IPS DF 19.7 (cell line): ENCODE measurements around the gene SMURF1.

Experiments
- DNase-seq: peaks from one replicate; pipeline ENCODE4 v3.0.0-alpha.2; 2013; ENCODE audit warnings: low read depth, low spot score

The SMURF1 gene

GRCh38 chr7:99029466-99030435, 114.2 kb downstream of the SMURF1 start:
- DNase-seq: no peak

DNA sequence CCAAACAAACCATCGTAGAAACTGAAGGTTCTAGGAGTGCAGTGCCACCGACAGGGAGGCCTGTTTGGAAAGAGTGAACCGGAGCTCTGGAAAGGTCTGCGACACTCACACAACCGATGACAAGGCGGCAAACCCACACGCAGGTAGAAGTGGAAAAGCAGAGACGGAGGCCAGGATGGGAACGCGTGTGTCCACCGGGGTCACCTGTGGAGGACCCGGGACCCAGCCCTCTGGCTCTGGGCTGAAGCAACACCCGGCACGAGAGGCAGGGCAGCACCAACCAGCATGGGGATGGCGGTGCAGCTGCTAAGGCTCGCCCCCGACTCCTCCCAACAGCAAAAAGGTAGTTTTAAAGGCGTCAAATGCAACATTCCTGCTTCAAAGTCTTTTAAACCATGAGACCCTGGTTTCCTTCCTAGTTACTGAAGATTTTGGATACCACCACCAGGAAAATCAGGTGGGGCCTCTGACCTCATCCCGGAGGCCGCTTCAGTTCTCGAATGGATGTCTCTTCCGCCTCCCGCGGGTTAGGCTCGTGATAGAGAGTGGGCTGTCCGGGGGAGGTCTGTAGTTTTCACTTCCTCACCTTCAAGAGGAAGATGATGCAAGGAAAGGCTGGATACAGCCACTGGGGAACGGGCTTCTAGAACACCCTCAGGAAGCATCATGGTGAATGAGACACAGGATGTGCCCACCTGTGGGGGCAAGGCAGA, 115.5 kb downstream of the SMURF1 start:
- DNase-seq: no peak

GRCh38 chr7:99027841-99028240, 116.1 kb downstream of the SMURF1 start:
- DNase-seq: no peak

DNA sequence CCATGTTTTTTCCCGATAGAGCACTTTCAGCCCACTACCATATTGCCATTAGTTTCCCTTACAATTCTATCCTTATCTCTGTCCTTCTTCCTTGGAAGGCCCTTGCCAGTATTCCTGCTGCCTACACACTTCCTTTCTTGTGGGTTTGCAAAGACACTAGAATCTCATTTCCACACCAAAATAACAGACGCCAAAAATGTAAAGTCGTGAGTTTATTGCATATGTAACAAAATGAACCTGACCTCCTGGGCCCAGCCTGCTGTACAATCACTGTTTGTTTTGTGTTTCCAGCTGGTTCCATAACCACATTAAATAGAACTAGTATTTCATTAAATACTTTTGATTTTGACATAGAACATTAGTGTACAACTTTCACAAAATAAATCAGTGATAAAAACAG, 116.7 kb downstream of the SMURF1 start:
- DNase-seq: no peak

- DNase-seq: no peak
Observed at GRCh38 chr7:99024066-99024465, 119.8 kb downstream of the SMURF1 start.

DNA sequence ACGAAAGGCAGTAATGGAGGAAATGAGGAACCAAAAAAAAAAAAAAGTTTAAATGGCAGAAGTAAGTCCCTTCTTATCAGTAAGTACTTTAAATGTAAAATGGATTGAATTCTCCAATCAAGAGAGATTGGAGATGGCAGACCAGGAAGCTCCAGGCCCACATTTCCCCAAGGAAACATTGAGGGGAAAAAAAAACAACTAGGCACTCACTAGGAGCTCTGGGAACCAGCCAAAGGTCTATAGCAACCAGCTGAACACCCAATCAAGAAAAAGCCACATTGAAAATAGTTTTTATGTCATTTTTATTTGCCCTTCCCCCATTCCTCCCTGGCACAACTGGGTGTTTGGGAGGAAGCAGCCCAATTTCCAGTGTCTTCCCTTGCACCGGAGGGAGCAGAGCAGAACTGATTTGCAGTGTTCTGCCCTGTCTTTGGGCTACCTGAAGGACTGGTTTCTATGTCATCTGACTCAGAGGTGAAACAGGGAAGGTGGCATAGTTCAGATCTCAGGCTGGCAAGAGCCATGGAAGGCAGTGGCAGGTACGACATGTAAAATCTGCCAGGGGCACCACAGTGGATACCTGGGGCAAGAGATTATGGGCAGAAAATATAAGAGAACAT, 121.9 kb downstream of the SMURF1 start:
- DNase-seq: no peak

DNA sequence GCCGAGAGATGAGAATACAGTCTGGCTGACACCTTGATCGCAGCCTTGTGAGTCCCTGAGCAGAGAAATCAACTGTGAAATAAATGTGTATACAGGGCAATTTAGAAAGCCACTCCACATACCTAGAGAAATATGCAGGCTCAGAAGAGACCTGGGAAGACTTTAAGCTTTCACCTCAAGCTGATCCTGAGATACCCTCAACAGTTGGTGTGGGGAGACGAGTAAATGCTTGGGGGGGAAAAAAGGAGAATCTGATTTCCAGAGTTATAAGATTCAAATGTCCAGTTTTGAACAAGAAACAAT, 123.5 kb downstream of the SMURF1 start:
- no peak for DNase-seq

DNA sequence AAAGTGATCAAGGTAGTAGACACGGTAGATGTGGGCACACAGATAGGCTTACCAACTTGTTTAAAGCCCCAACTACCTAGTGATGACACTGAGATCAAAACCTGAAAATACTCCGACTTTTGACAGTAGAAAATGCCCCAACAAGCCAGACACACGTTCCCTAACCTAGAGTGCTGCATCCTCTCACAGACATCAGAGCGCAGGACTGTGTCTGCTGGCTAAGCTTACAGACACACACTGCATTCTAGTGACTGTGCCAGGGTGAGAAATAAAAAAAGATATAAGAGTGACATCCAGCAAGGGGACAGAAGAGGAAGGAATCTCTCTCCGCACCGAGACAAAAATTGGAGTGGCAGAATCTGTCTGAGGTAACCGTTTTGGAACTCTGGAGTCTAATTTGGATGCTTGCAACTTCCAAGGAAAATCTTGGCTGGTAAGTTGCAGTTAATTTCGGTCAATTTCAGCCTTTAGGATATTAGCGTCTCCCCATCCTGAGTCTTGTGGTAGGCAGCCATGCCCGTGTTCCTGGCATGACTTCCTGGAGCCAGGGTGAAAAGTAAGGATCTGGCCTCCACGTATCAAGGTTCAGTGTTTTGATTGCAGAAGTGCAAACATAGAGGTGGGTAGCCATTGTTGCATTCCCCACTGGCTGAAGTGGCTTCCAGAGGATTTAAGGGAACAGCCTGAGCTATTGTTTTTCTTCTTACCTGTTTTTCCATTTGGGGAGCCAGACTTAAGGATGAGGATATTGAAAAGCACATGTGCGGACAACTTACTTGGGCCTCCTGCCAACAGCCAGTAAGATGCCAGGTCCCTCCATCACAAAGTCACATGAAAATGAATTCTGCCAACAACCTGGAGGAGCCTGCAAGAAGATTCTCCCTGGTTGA, 124.1 kb downstream of the SMURF1 start:
- DNase-seq: no peak

GRCh38 chr7:99016196-99016595, 127.7 kb downstream of the SMURF1 start:
- DNase-seq: no peak

GRCh38 chr7:99014113-99014985, 129.6 kb downstream of the SMURF1 start:
- DNase-seq: no peak

DNA sequence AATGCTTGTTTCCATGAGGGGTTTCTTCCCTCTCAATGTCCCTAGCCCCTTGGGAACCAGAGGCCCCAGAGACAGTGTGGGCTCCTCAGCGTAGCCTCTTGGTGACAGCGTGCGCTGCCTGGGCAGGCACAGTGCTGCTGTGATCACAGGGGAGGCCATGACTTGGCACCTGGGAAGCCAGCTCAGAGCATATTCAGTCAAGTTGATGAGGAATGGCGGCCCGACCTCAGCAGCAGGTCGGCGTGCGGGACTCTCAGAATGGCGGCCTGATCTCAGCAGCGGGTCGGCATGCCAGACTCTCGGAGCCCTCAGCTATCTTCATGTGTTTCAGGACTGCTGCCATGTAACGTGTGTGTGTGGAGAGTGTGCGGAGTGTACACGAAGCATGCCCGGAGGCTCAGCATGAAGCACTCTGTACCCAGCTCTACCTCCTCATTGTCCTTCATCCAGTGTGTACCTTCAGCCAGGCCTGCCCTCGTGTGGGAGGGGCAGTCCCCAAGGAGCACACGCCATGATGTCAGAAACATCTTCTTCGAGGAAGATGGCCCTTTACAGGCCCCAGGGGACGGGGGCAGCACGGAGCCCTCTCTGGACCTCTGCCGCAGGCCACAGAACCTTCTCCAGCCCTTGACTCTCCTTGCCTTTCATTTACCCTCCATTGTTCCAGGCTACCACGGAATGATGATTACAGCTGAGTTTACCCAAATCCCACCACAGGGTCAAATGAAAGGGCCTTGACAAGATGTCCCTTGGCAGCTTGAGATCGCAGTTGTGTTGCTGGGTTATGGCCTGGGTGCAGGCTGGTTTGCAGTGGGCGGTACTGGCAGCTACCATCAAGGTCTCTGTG, 130.4 kb downstream of the SMURF1 start:
- DNase-seq: no peak

GRCh38 chr7:99012722-99013121, 131.2 kb downstream of the SMURF1 start:
- no peak for DNase-seq

- no peak for DNase-seq
Observed at GRCh38 chr7:99011706-99012404, 132.1 kb downstream of the SMURF1 start.

GRCh38 chr7:99011341-99011705, 132.6 kb downstream of the SMURF1 start:
- DNase-seq: no peak

GRCh38 chr7:99010281-99010680, 133.6 kb downstream of the SMURF1 start:
- no peak for DNase-seq

GRCh38 chr7:99008921-99009530, 134.9 kb downstream of the SMURF1 start:
- no peak for DNase-seq

GRCh38 chr7:99008181-99008631, 135.7 kb downstream of the SMURF1 start:
- DNase-seq: no peak

DNA sequence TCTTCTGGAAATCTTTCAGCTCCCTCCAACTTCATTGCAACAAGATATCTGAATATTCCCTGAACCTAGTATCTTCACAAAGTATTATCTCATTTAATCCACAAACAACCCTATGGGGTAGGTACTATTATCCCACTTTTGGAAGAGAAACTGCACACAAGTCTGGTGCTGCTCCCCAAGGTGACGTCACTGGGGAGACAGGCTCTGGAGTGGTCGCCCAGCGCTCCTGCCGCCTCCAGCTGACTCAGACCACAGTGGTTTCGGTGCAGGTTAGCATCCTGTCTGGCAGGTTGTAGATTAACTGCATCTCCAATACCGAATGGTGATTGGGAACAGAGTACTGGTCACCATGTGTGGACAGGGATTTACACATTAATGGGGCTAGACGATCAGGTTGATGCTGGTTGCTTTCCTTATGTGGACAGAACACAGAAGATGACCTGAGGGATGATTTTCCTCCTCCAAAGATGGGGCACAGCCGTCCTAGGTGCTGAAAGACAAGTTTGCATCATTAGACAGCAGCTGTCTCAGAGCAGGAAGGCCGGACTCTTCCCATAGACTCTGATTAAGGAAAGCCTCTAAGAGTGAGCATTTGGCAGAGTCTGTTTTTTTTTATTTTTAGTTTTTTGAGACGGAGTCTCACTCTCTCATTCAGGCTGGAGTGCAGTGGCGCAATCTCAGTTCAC, 137.0 kb downstream of the SMURF1 start:
- no peak for DNase-seq
